HG03432 (cell line): ENCODE results near the gene ZFHX3.
"Not testable (repeated sequence)": the region's sequence is repeated elsewhere in the genome, so short reads cannot be mapped to it uniquely, and the experiment has no call there.

Experiments
- ATAC-seq: cut with Tn5 transposase; IDR thresholded peaks from one replicate; pipeline ENCODE4 v1.9.1; 2021; ENCODE audit warnings: mild to moderate bottlenecking, moderate library complexity; ENCODE audit not compliant: unreplicated experiment

Gene ZFHX3, protein sequence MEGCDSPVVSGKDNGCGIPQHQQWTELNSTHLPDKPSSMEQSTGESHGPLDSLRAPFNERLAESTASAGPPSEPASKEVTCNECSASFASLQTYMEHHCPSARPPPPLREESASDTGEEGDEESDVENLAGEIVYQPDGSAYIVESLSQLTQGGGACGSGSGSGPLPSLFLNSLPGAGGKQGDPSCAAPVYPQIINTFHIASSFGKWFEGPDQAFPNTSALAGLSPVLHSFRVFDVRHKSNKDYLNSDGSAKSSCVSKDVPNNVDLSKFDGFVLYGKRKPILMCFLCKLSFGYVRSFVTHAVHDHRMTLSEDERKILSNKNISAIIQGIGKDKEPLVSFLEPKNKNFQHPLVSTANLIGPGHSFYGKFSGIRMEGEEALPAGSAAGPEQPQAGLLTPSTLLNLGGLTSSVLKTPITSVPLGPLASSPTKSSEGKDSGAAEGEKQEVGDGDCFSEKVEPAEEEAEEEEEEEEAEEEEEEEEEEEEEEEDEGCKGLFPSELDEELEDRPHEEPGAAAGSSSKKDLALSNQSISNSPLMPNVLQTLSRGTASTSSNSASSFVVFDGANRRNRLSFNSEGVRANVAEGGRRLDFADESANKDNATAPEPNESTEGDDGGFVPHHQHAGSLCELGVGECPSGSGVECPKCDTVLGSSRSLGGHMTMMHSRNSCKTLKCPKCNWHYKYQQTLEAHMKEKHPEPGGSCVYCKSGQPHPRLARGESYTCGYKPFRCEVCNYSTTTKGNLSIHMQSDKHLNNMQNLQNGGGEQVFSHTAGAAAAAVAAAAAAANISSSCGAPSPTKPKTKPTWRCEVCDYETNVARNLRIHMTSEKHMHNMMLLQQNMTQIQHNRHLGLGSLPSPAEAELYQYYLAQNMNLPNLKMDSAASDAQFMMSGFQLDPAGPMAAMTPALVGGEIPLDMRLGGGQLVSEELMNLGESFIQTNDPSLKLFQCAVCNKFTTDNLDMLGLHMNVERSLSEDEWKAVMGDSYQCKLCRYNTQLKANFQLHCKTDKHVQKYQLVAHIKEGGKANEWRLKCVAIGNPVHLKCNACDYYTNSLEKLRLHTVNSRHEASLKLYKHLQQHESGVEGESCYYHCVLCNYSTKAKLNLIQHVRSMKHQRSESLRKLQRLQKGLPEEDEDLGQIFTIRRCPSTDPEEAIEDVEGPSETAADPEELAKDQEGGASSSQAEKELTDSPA (N-terminal part only)

DNA sequence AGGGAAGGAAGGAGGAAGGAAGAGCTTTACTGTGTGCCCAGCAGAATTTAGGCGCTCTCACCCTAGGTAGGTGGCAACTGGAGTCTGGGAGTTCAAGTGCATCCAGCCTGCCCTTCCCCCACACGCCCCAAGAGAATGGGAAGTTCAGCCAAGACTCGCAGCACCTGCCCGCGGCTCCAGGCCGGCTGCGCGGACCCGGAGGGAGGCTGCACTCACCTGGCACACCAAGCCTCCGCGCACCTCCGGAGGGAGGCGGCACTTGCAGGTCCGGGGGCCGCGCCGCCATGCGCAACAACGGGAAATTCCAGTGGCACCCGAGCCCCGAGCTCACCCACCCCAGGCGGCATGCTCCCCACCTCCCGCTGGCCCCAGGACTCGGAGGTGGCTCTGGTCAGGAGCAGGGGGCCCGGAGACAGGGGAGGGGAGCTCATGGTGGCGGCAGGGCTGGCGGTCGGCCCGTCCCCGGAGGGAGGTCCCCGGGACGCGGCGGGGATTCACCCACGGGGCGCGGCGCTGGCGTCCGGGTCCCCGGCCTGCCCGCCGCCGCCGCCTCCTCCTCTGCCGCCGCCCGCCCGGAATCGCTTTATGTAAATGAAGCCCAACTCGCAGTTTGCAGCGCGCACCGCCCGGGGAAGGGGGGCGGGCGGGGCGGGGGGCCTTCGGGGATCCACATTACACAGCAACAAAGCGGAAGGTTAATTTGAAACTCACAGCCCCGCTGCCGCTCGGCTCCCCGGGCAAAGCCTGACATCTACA is at the start of gene ZFHX3:
Gene ZFHX3 (minus strand): TSS at position 593 of the 756 bp plus-strand sequence. CDS start 87,983 bp downstream, outside the sequence.
- ATAC-seq = peak; percentile 78

DNA sequence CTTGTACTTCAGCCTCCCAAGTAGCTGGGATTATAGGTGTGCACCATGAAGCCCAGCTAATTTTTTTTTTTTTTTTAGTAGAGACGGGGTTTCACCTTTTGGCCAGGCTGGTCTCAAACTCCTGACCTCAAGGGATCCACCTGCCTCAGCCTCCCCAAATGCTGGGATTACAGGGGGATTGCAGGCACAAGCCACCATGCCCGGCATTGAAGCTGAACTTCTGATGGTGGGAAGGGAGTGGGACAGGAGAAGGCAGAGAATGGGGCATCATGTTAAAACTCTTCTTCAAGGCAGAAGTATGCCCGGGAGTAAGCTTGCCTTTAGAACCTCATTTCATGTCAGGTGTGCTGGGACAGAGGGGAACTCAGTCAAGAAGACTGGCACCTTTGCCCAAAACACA is 48.6 kb upstream of the ZFHX3 start:
- ATAC-seq = no peak

DNA sequence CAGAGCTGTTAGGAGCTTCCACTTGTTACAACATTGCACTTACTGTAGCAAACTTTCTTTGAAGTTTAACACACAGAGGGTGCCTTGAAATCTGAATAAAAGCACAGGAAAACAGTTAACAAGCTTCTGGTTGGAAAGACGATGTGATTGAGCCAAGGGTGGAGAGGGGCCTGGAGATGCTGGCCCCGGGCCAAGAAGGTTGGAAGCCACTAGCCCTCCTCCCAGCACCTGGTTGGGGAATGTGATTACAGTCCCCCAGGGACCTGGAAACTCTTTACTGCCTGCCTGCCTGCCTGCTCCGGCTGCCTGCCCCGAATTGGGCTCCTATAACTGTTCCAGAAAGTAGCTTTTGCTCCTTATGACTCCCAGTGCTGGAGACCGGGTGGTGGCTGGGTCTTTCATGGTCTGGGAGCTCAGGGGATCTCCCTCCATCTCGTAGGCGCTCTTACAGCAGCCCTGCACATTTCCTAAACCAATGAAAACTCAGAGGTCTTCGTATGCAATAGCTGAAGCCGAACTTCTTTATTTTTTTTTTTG is 48.0 kb upstream of the ZFHX3 start:
- ATAC-seq = no peak

DNA sequence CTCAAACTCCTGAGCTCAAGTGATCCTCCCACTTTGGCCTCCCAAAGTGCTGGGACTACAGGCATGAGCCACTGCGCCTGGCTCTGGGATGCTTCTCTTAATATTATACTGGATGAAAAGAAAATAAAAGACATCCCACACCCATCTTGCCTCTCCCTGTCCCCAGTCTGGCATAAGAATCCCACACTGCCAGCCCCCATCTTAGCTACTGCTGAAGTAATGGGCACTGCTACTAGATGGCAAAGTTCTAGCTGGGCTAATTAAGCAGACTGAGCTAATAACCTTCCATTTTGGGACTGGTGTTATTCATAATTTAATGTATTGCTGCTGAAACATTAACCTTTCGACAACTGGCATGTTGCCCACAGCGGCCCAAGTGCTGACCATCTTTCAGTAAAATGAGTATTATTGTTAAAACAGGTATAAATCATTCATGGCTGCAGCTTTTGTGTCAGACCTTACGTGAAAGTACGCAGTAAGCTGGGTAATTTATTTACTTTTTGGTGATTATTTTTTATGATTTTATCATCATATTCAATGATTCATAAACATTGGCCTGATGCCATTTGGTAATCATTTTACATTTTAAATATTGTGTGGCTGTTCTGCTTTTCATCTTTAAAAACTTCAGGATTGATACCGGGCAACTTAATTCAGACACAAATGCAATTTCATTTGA is 47.4 kb upstream of the ZFHX3 start:
- ATAC-seq = no peak

DNA sequence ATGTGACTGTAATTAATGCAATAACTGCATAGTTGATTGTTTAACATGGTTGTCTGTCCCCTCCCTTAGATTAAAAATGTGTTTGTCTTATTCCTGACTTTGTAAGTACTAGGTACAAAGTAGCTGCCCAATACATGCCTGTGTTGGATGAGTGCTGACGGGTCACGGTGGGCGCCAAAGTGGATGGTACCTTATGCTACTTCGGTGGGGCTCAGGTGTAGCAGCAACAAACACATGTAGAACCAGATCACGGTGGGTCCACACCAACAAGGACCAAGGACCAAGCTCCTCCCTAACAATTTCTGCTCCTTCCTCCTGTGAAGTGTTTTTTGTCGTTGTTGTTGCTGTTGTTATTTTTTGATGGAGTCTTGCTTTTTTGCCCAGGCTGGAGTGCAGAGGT is 46.4 kb upstream of the ZFHX3 start:
- ATAC-seq = no peak

DNA sequence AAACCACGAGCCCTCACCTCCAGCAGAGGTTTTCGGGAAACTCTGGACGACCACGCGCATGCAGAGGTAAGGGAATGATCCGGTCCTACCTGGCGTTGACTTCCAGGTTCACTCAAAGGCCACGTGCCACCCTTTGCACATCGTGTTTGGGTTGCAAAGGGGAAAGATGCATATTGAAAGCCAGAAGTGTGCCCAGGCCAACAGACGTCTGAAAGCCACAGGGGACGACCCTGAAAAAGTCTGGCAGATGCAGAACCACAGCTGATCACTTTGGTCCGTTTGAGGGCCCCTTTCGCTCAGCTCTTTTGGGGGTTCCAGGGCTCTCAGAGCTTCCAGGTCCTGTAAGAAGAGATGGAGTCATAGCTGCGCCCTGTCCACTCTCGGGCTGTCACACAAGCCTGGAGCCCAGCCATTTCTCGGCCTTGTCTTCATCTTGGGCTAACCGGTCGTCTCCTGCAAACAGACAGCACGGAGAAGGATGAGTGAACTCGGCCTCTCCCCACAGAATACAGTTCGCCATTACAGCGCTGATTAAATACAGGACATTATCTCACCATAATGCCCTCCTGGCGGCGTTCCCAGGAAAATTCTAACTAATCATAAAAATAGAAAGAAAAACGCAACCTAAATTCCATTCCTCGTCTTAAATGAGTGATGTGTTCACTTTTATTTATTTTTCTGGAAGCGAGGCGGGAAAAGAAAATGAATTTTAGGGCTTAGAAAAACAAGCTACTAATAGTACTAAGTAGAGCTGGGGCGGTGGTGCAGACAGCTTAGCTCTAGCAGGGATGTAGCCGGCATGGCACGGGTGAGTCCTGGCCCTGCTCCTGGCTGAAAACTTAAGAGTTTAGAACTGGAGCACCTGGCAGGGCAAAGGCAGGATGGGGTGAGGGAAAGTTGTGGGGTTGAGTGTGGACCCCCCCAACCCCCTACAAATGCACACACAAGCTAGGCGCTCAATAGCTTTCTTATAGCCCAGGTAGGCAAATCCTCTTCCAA is 45.5 kb upstream of the ZFHX3 start:
- ATAC-seq = no peak

DNA sequence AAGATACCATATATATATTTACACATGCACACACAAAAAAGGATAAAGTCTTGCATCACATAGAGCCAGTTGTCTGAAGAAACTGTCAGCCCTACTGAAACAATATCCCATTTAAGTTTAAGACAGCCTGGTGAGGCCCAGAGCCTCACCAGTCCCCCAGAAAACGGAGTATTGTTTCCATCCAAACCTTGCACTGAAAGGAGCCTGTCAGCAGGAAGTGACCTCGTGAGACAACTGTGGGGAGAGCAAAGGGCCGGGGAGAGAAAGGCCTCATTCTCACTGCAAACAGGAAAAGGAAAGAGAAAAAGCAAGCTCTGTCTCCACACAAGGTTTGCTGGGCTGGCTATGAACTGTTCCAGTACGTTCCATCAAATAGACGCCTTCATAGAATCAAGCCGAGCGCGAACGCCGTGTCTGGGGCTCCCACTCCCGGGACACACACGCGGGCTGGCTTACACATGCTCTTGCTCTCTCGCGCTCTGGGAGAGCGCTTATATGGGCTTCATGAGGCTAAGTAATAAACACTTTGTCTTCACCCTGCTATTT is 44.4 kb upstream of the ZFHX3 start:
- no peak for ATAC-seq

DNA sequence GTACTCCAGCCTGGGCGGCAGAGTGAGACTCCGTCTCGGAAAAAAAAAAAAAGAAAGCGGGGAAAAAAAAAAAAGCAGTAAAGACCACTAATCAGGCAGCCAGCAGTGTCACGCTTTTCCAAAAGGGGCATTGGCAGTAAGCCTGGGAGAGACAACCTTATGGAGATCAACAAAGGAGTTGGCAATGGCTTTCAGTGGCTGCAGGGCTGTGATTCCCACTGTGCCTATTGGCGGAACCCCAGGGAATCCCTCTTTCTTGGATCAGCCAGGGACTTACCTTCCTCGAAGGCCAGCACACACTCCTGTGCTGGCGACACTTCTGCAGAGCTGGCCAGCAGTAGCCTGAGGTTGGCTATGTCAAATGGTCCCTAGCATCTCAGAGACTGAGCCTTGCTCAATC is 43.2 kb upstream of the ZFHX3 start:
- ATAC-seq = no peak

DNA sequence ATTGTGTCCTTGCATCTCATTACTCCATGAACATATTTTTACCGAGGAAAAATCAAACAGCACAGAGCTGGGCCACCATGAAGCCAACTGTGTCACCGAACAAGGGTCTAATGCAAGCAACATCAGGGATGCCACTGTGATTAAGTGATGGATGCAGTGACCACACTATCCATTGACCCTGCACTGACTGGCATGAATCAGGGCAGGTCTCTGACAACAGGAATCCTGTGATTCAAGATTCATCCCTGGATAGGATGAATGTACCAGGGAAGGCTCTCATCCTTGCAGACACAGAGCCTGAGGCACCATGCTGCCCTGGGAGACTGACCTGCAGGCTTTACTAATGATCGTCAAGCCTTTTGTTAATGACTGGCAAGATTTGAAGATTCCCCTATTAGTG is 41.5 kb upstream of the ZFHX3 start:
- no peak for ATAC-seq

DNA sequence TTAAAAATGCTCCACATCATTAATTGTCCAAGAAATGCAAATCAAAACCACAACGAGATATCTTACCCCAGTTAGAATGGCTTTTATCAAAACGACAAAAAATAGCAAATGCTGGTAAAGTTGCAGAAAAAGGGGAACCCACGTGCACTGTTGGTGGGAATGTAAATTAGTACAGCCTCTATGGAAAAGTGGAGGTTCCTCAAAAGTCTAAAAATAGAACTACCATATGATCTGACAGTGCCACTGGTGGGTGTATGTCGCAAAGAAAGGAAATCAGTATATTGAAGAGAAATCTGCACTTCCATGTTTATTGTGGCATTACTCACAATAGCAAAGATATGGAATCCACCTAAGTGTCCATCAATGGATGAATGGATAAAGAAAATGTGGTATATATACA is 38.2 kb upstream of the ZFHX3 start:
- ATAC-seq = no peak

DNA sequence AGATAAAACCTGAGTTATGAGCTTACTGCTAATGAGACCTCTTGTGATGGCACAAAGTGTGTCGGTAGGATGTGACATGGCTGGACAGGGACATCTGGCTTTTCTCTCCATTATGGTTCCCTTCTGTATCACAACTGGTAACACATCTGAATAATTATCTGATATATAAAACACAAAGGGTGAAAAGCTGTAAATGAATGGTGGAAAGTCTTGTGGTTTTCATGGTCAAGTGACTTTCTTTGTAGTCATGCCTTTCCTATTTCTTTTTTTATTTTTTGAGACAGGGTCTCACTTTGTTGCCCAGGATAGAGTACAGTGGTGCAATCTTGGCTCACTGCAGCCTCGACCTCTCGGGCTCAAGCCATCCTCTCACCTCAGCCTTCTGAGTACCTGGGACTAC is 35.3 kb upstream of the ZFHX3 start:
- no peak for ATAC-seq

DNA sequence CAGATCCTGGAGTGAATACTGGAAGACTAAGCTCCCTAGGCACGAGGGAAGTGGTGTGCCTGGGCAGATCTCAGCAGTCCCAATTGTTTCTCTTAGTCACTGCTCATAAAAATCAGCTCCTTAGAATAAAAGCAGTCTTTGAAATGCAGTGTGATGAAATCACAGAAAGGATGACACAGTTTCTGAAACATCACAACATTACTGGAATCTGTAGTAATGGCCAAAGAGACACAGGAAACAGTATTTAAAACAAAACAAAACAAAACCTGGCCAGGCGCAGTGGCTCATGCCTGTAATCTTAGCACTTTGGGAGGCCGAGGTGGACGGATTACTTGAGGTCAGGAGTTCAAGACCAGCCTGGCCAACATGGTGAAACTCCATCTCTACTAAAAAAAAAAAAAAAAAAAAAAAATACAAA is 34.7 kb upstream of the ZFHX3 start:
- not testable (repeated sequence) for ATAC-seq

DNA sequence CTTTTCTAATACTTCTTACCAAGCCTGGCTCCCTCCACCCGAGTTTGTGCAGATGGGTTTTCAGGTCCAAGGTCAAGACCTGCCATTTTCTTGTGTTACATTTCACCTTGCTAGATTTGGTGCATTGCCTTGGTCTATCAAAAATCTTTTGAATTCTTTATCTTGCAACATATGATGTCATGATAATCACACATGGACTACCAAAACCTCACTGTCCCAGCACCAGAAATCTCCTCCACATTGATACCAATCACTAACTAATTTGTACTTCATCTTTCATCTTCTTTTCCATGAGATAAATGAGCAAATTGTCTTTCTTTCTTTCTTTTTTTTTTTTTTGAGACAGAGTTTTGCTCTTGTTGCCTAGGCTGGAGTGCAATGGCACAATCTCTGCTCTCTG is 33.0 kb upstream of the ZFHX3 start:
- no peak for ATAC-seq

DNA sequence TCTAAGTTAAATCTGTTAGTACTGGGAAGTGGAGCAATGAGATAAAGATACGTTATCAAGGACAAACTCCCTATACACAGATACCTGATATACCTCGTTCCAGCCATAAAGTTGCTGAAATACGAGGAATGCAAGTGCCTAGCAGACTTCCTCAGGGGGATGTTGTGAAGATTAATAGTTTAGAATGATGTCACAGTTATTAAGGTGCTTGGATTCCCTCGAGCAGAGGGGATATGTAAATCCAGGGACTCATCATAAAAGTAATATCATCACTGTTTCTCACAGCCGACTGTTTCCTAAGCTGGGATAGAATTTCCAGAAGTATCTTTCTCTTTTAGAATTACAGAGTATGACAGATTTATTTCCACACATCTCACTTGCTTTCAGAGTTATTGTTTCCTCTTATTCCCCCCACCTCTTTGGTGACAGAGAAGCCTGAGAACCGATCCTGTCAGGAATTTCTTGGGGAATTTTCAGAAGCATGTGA is 28.4 kb upstream of the ZFHX3 start:
- no peak for ATAC-seq

DNA sequence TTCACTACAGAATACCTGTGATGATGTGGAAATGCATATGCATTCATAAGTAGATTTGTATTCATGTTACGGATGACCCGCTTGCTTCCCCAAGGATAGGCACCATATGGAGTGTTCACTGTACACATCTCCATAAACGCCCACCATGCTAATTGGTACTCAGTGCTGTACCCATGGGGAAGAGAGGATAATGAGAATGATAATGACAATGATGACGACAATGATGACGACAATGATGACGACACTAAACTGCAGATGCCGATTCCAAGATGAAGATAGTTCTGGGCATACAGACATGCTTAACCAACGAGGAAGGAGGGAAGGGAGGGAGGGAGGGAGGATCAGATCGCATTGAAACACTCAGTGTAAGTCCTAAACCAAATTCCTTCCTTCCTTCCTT is 26.5 kb upstream of the ZFHX3 start:
- ATAC-seq = no peak

DNA sequence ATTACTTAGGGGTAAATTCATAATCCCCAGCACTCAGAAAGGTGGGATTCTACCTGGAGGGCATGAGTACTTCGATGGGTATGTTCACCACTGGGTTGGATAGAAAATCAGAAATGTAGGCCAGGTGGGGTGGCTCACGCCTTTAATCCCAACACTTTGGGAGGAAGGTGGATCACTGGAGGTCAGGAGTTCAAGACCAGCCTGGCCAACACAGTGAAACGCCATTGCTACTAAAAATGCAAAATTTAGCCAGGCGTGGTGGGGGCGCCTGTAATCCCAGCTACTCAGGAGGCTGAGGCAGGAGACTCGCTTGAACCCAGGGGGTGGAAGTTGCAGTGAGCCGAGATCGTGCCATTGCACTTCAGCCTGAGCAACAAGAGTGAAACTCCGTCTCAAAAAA is 24.1 kb upstream of the ZFHX3 start:
- not testable (repeated sequence) for ATAC-seq

DNA sequence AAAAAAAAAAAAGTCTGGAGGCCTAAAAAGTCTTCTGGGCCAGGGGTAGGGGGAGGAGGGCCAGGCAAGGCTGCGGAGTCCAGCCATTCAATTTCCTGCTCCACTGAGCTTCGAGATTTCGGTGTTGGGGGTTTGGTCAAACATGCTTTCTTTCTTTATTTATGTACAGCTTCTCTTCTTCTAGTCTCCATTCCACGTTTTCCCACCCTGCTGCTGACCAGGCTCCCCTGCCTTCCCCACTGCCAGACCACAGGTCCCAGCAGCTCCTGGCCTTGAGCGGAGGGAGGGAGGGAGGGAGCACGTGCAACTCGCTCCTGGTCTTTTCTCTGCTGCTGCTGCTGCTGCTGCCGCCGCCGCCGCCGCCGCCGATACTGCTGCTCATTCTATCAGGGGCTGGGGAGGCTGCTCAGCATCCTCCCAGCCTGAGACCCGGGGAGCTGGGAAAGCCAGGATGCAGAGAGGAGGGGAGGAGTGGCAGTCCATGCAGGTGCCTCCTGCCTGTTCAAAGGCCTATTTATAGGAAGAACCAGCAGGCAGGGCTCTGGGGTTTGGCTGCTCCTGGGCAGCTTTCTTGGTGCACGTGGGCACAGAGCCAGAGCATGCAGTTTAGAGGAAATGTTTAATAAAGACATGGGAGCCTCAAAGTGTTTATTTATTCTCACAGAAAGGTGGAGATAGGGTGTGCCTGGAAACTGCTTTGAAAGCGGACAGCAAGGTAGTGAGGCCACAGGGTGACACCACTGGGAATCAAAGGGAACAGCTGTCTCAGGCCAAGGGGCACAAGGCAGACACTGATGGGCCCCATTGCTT is 23.4 kb upstream of the ZFHX3 start:
- no peak for ATAC-seq
